Measurements from ENCODE around the gene KDM2B. TPM values are rescaled to one million over a fixed set of nuclear protein-coding genes. Genes with fewer than 3 reads are reported as not detected.

KDM2B gene
- 10 to 100 TPM; 28.9 to 66.8 TPM for total RNA-seq

GRCh38 chr12:121580959-121581685 is at the start of gene KDM2B:
Gene KDM2B, minus strand, starts transcription at chr12:121581023. Its CDS starts 112 bp downstream, at chr12:121580911.
- DNase-seq (ENCODE audit: low spot score in 2 of 2) (peak in 1 of 2 donors; percentile 34), ATAC-seq (peak; percentile 36 to 41)
- Mint-ChIP-seq H3K27ac (peak within 1 kb of the TSS; percentile 88 to 100), H3K9me3 (no peaks in the 10 kb centered on the region), H3K36me3 (peaks cover 6 to 9% of the 10 kb centered on the region in 2 donors)

- Mint-ChIP-seq H3K27ac (peak overlapping the region; percentile 96 to 97), H3K9me3 (no peaks in the 10 kb centered on the region), H3K36me3 (peaks cover 23 to 34% of the 10 kb centered on the region in 2 donors)
- ATAC-seq (no peak), DNase-seq (ENCODE audit: low spot score in 2 of 2) (no peak)
Observed at GRCh38 chr12:121628536-121628935, 47.7 kb upstream of the KDM2B start.

- ATAC-seq, result no peak
- peaks cover 23 to 34% of the 10 kb centered on the region in 2 donors for H3K36me3 Mint-ChIP-seq
Observed at GRCh38 chr12:121628037-121628436, 47.2 kb upstream of the KDM2B start.

DNA sequence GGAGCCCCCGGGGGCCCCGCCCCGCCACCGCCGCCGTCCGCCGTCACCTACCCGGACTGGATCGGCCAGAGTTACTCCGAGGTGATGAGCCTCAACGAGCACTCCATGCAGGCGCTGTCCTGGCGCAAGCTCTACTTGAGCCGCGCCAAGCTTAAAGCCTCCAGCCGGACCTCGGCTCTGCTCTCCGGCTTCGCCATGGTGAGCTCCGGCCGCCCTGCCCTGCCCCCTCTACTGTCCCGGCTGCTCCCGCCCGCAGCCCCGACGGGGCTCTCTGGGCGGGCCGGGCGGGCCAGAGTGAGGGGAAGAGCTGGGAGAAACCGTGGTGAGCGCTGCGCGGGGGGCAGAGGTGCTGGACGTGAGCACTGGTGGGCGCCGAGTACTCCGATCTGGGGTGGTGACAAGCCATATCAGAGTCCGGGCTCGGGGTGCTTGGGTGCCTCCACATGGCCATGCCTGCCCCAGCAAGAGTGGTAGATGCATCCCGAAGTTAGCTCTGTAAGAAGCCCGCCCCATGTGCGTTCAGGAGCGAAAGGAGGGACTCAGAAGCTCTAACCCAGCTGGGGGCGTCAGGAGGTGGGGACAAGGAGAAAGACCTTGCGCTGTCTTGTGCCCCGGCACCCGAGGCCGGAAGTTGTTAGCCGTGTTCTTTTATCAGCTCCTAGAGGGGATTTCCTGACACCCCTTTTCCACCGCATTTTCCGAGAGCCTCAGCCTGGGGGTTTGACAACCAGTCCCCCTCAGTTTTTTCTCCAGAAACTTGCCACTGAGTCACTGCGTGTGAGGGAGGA is 46.2 kb upstream of the KDM2B start:
- Mint-ChIP-seq H3K27ac (peak overlapping the region; percentile 96 to 97), H3K9me3 (no peaks in the 10 kb centered on the region), H3K36me3 (peaks cover 23 to 28% of the 10 kb centered on the region in 2 donors)
- peak; percentile 59 to 72 for ATAC-seq
- peak; percentile 81 to 90 for DNase-seq (ENCODE audit: low spot score in 2 of 2)

More at GRCh38 chr12:121628037-121628436, 47.2 kb upstream of the KDM2B start:
- Mint-ChIP-seq H3K27ac (peak overlapping the region; percentile 96 to 97), H3K9me3 (no peaks in the 10 kb centered on the region)
- DNase-seq (ENCODE audit: low spot score in 2 of 2), result no peak

DNA sequence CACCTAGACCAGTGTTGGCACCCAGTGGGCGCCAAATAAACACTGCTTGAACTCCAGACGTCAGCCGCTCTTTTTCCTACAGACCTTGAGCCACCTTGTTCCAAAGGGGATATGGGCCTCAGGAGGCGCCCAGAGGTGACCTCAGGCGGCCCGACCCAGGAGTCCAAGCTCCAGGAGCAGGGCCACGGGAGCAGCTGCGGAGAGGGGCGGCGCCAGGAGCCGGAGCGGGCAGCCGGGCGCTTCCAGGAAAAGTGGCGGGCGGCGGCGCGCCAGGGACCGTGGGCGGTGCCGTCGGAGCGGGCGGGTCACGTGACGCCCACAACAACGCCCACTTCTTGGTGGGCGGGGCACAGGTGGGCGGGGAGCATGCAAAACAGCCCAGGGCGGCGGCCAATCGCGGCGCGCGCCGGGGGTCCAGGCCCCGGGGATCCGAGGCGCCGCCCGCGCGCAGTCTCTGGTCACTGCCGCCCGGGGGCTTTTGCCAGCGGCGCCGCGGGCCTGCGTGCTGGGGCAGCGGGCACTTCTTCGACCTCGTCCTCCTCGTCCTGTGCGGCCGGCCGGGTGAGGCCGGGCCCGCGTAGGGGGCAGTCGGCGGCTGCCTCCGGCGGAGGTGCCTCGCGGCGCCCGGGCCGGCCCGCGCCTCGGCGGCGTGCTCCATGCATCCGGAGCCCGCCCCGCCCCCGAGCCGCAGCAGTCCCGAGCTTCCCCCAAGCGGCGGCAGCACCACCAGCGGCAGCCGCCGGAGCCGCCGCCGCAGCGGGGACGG is 45.4 kb upstream of the KDM2B start, which contains the start of gene ORAI1:
ORAI1 (plus strand) TSS at position 444 of the 766 bp plus-strand sequence.
- peak within 1 kb of the TSS; percentile 96 to 97 for H3K27ac Mint-ChIP-seq
- DNase-seq (ENCODE audit: low spot score in 2 of 2) (peak; percentile 97 to 98), ATAC-seq (peak; percentile 56 to 74)
- H3K9me3 Mint-ChIP-seq, result no peaks in the 10 kb centered on the region
- H3K36me3 Mint-ChIP-seq, result peaks cover 23% of the 10 kb centered on the region in 2 donors

GRCh38 chr12:121620333-121620891 is 39.6 kb upstream of the KDM2B start:
- ATAC-seq (no peak), DNase-seq (ENCODE audit: low spot score in 2 of 2) (no peak)
- Mint-ChIP-seq H3K36me3 (no peaks in the 10 kb centered on the region), H3K27ac (peak overlapping the region in 1 of 2 donors; percentile 23), H3K9me3 (no peaks in the 10 kb centered on the region)

DNA sequence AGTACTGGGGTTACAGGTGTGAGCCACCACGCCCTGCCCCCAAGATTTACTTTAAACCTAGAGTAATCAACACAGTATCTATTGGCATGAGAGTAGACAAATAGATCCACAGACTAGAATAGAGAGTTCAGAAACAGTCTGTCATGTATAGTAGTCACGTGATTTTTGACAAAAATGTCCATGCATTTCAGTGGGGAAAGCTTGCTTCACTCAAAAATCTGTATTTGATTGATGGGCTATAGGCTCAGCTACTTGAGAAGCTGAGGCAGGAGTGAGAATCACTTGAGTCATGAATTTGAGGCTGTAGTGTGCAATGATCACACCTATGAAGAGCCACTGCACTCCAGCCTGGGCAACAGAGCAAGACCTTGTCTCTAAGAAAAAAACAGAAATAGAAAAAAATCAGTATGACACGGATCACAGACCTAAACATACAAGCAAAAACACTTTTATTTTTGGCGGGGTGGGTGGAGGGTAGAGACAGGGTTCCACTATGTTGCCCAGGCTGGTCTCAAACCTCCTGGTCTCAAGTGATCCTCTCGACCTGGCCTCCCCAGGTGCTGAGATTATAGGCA is 37.9 kb upstream of the KDM2B start:
- no peak for DNase-seq (ENCODE audit: low spot score in 2 of 2)
- Mint-ChIP-seq H3K27ac (no peak overlapping the region), H3K36me3 (no peaks in the 10 kb centered on the region), H3K9me3 (no peaks in the 10 kb centered on the region)
- ATAC-seq, result no peak

GRCh38 chr12:121614872-121615467 is 34.1 kb upstream of the KDM2B start:
- H3K36me3 Mint-ChIP-seq, result no peaks in the 10 kb centered on the region
- ATAC-seq (no peak), DNase-seq (ENCODE audit: low spot score in 2 of 2) (no peak)
- H3K9me3 Mint-ChIP-seq, result no peaks in the 10 kb centered on the region
- no peak overlapping the region for H3K27ac Mint-ChIP-seq

DNA sequence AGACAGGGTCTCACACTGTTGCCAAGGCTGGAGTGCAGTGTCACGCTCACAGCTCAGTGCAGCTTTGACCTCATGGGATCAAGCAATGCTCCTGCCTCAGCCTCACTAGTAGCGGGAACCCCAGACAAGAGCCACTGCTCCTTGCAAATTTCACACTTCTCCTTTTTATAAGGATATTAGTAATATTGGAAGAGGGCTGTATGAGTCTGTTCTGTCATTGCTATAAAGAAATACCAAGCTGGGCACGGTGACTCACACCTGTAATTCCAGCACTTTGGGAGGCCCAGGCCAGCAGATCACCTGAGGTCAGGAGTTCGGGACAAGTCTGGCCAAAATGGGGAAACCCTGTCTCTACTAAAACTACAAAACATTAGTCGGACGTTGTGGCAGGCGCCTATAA is 32.6 kb upstream of the KDM2B start:
- DNase-seq (ENCODE audit: low spot score in 2 of 2), result no peak
- H3K9me3 Mint-ChIP-seq, result no peaks in the 10 kb centered on the region
- ATAC-seq, result no peak
- peak overlapping the region in 1 of 2 donors; percentile 44 for H3K27ac Mint-ChIP-seq
- no peaks in the 10 kb centered on the region for H3K36me3 Mint-ChIP-seq

- Mint-ChIP-seq H3K9me3 (no peaks in the 10 kb centered on the region), H3K27ac (no peak overlapping the region), H3K36me3 (no peaks in the 10 kb centered on the region)
- peak in 1 of 2 donors; percentile 60 for ATAC-seq
- DNase-seq (ENCODE audit: low spot score in 2 of 2), result no peak
Observed at GRCh38 chr12:121611306-121611705, 30.5 kb upstream of the KDM2B start.

GRCh38 chr12:121610239-121611149 is 29.7 kb upstream of the KDM2B start:
- H3K27ac Mint-ChIP-seq, result peak overlapping the region in 1 of 2 donors; percentile 51
- no peak for ATAC-seq
- DNase-seq (ENCODE audit: low spot score in 2 of 2), result no peak
- no peaks in the 10 kb centered on the region for H3K36me3 Mint-ChIP-seq
- H3K9me3 Mint-ChIP-seq, result no peaks in the 10 kb centered on the region

GRCh38 chr12:121608301-121608700 is 27.5 kb upstream of the KDM2B start:
- no peak for ATAC-seq
- Mint-ChIP-seq H3K27ac (no peak overlapping the region), H3K9me3 (no peaks in the 10 kb centered on the region), H3K36me3 (no peaks in the 10 kb centered on the region)
- DNase-seq (ENCODE audit: low spot score in 2 of 2), result no peak

DNA sequence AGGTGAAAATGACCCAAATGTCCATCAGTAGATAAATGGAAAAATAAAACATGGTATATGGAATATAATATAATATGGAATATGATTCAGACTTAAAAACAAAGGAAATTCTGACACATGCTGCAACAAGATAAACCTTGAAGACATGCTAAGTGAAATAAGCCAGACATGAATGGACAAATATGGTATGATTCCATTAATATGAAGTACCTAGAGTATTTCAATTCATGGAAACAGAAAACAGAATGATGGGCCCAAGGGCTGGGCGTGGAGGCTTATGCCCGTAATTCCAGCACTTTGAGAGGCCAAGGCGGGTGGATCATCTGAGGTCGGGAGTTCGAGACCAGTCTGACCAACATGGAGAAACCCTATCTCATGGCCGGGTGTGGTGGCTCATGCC is 22.8 kb upstream of the KDM2B start:
- no peaks in the 10 kb centered on the region for H3K36me3 Mint-ChIP-seq
- no peaks in the 10 kb centered on the region for H3K9me3 Mint-ChIP-seq
- no peak for ATAC-seq
- DNase-seq (ENCODE audit: low spot score in 2 of 2), result no peak
- no peak overlapping the region for H3K27ac Mint-ChIP-seq

- no peak for DNase-seq (ENCODE audit: low spot score in 2 of 2)
- H3K36me3 Mint-ChIP-seq, result no peaks in the 10 kb centered on the region
- ATAC-seq, result no peak
- no peak overlapping the region for H3K27ac Mint-ChIP-seq
- no peaks in the 10 kb centered on the region for H3K9me3 Mint-ChIP-seq
Observed at GRCh38 chr12:121602766-121603165, 21.9 kb upstream of the KDM2B start.
